Activated CD4-positive, alpha-beta T cell treated with anti-CD3 and anti-CD28 coated beads, Interleukin-2, amount 10 ng/mL, durations not matched to agents 7 days and 5 days (primary cell): ENCODE results near the gene CALHM1. TPM values are rescaled to one million over a fixed set of nuclear protein-coding genes. Genes with fewer than 3 reads are reported as not detected.
"Not testable (repeated sequence)": the region's sequence is repeated elsewhere in the genome, so short reads cannot be mapped to it uniquely, and the experiment has no call there.

Source experiments
- CTCF ChIA-PET: fragments of 350-600 bp; sonication (Branson Sonifier 250); formaldehyde crosslinking; loops from one replicate; lab custom pipeline; 2021; ENCODE audit warnings: antibody characterized with exemption; lab: Charles Lee
- POLR2A ChIA-PET: fragments of 350-600 bp; sonication (Branson Sonifier 250); formaldehyde crosslinking; loops from one replicate; lab custom pipeline; 2021; ENCODE audit warnings: antibody characterized with exemption; lab: Charles Lee
- DNase-seq: peaks from one replicate; pipeline ENCODE4 v3.0.0-alpha.2; 2020
- H3K27ac Mint-ChIP-seq: one replicate; pipeline ENCODE4 v1.8.0; 2021; ENCODE audit warnings: mild to moderate bottlenecking, moderate library complexity, mixed read lengths
- H3K27me3 Mint-ChIP-seq: one replicate; pipeline ENCODE4 v1.8.0; 2021; ENCODE audit warnings: mixed read lengths
- H3K36me3 Mint-ChIP-seq: one replicate; pipeline ENCODE4 v1.8.0; 2021; ENCODE audit warnings: low read depth, mixed read lengths
- H3K4me1 Mint-ChIP-seq: one replicate; pipeline ENCODE4 v1.8.0; 2021; ENCODE audit warnings: mixed read lengths
- H3K4me3 Mint-ChIP-seq: one replicate; pipeline ENCODE4 v1.8.0; 2021; ENCODE audit warnings: mild to moderate bottlenecking, moderate library complexity, mixed read lengths
- H3K9me3 Mint-ChIP-seq: one replicate; pipeline ENCODE4 v1.8.0; 2021; ENCODE audit warnings: mixed read lengths
- total RNA-seq, 2 experiments: library from RNA; stranded (reverse); gene quantifications; one replicate each; pipeline ENCODE4 v1.2.3, GENCODE V29; 2021

Gene CALHM1
- total RNA-seq, 2 experiments from 2014 or later = 0.12 to 0.21 TPM

GRCh38 chr10:103433858-103434257 is 24.8 kb downstream of the CALHM1 start:
- CTCF ChIA-PET = interaction anchor here (1.3 kb wide), 2 partner anchors 17 to 51 kb away, joined by 3 to 5 read pairs; no protein-coding TSS in a partner anchor
- Mint-ChIP-seq H3K4me3 (no peak overlapping the region), H3K9me3 (no peaks in the 10 kb centered on the region), H3K4me1 (peaks cover 40% of the 10 kb centered on the region), H3K36me3 (peaks cover 65% of the 10 kb centered on the region), H3K27ac (no peak overlapping the region), H3K27me3 (no peaks in the 10 kb centered on the region)
- POLR2A ChIA-PET = no interaction called here
- no peak for DNase-seq

DNA sequence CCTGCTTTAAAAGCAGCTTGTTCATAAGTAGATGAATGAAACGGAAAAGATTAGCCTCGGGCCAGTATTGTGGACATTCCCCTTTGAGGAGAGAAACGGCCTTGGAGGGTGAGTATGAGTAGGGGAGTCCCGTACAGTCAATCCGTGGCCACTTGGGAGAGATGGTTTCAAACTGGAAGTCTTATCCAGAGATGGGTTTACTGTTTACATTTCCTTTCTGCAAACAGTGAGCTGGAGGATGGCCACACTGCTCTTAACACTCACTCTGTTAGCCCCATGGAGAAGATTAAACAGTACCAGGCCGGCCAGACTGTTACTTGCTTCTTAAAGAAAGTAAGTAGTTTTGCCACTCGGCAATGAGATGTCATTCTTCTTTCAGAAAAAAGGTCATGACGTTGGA is 26.8 kb downstream of the CALHM1 start:
- Mint-ChIP-seq H3K27ac (no peak overlapping the region), H3K4me3 (no peak overlapping the region), H3K4me1 (peaks cover 58% of the 10 kb centered on the region), H3K36me3 (peaks cover 68% of the 10 kb centered on the region), H3K27me3 (no peaks in the 10 kb centered on the region), H3K9me3 (no peaks in the 10 kb centered on the region)
- POLR2A ChIA-PET = no interaction called here
- CTCF ChIA-PET = interaction anchor here (0.7 to 1.5 kb wide), 3 partner anchors 13 to 245 kb away, joined by 3 to 5 read pairs (median 3); no protein-coding TSS in a partner anchor
- DNase-seq = no peak

DNA sequence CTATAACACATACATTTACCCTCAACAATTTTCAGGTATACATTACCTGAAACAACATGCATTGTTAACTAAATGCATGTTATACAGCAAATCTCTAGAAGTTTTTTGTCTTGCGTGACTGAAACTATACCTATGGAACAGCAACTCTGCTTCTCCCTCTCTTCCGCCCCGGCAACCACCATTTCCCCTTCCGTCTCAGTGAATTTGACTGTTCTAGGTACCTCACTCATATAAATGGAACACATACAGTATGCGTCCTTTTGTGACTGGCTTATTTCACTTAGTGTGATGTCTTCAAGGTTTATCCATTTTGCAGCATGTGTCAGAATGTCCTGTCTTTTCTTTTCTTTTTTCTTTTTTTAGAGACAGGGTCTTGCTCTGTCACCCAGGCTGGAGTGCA is 29.1 kb downstream of the CALHM1 start:
- peak; percentile 48 for DNase-seq
- peaks cover 58% of the 10 kb centered on the region for H3K4me1 Mint-ChIP-seq

GRCh38 chr10:103428989-103429643 is 29.6 kb downstream of the CALHM1 start:
- Mint-ChIP-seq H3K27ac (peak overlapping the region; percentile 77), H3K9me3 (no peaks in the 10 kb centered on the region), H3K4me1 (peaks cover 58% of the 10 kb centered on the region), H3K4me3 (peak overlapping the region; percentile 19), H3K36me3 (peaks cover 68% of the 10 kb centered on the region), H3K27me3 (no peaks in the 10 kb centered on the region)
- ChIA-PET POLR2A (no interaction called here), CTCF (no interaction called here)
- no peak for DNase-seq

More for the DNA sequence above, 29.1 kb downstream of the CALHM1 start:
- Mint-ChIP-seq H3K9me3 (no peaks in the 10 kb centered on the region), H3K27ac (peak overlapping the region; percentile 77), H3K36me3 (peaks cover 64% of the 10 kb centered on the region), H3K27me3 (no peaks in the 10 kb centered on the region), H3K4me3 (peak overlapping the region; percentile 19)
- ChIA-PET CTCF (no interaction called here), POLR2A (no interaction called here)

GRCh38 chr10:103427866-103428265 is 30.8 kb downstream of the CALHM1 start:
- Mint-ChIP-seq H3K27me3 (no peaks in the 10 kb centered on the region), H3K27ac (no peak overlapping the region), H3K4me3 (no peak overlapping the region), H3K9me3 (no peaks in the 10 kb centered on the region), H3K4me1 (peaks cover 58% of the 10 kb centered on the region), H3K36me3 (peaks cover 70% of the 10 kb centered on the region)
- CTCF ChIA-PET = interaction anchor here (1.0 to 1.2 kb wide), 2 partner anchors 9 to 12 kb away, joined by 4 to 5 read pairs; no protein-coding TSS in a partner anchor
- POLR2A ChIA-PET = no interaction called here
- DNase-seq = no peak

GRCh38 chr10:103423748-103424147 is 35.0 kb downstream of the CALHM1 start:
- H3K27ac Mint-ChIP-seq = no peak overlapping the region
- H3K9me3 Mint-ChIP-seq = no peaks in the 10 kb centered on the region
- POLR2A ChIA-PET = no interaction called here
- no peak overlapping the region for H3K4me3 Mint-ChIP-seq
- CTCF ChIA-PET = interaction anchor here (0.7 to 2.8 kb wide), 5 partner anchors 13 to 62 kb away, joined by 3 to 7 read pairs (median 4); partner anchors contain the start of genes ATP5MK and PDCD11
- peaks cover 21% of the 10 kb centered on the region for H3K4me1 Mint-ChIP-seq
- H3K36me3 Mint-ChIP-seq = peaks cover 63% of the 10 kb centered on the region
- no peak for DNase-seq
- H3K27me3 Mint-ChIP-seq = no peaks in the 10 kb centered on the region

DNA sequence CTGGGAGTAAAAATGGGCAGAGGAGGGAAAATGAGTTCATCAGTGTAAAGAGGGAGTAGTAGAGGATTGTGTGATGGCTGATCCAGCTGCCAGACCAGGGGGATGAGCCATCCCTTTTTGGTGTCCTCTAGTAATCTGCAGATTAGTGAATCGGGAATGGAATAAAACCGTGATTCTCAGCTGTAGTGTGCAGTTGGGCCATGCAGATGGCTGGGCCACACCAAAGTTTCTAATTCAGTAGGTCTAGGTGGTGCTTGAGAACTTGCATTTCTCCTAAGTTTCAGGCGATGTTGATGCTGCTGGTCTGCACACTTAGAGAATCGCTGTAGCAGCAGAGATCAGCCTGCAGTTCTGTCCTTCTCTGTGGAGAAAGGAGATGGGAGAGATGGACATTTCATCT is 39.6 kb downstream of the CALHM1 start:
- ChIA-PET CTCF (interaction anchor here (0.7 to 4.6 kb wide), 7 partner anchors 30 to 584 kb away, joined by 3 to 40 read pairs (median 3); no protein-coding TSS in a partner anchor), POLR2A (no interaction called here)
- no peak overlapping the region for H3K4me3 Mint-ChIP-seq
- DNase-seq = no peak
- H3K36me3 Mint-ChIP-seq = peaks cover 72% of the 10 kb centered on the region
- H3K27me3 Mint-ChIP-seq = no peaks in the 10 kb centered on the region
- no peak overlapping the region for H3K27ac Mint-ChIP-seq
- no peaks in the 10 kb centered on the region for H3K9me3 Mint-ChIP-seq
- peaks cover 5% of the 10 kb centered on the region for H3K4me1 Mint-ChIP-seq

GRCh38 chr10:103417601-103418000 is 41.1 kb downstream of the CALHM1 start:
- ChIA-PET CTCF (interaction anchor here (0.6 to 4.6 kb wide), 11 partner anchors 10 to 84 kb away, joined by 3 to 40 read pairs (median 5); partner anchors contain the start of gene CALHM3), POLR2A (no interaction called here)
- Mint-ChIP-seq H3K4me1 (peaks cover 5% of the 10 kb centered on the region), H3K4me3 (no peak overlapping the region), H3K36me3 (peaks cover 71% of the 10 kb centered on the region), H3K27me3 (no peaks in the 10 kb centered on the region), H3K27ac (no peak overlapping the region), H3K9me3 (no peaks in the 10 kb centered on the region)
- DNase-seq = no peak

DNA sequence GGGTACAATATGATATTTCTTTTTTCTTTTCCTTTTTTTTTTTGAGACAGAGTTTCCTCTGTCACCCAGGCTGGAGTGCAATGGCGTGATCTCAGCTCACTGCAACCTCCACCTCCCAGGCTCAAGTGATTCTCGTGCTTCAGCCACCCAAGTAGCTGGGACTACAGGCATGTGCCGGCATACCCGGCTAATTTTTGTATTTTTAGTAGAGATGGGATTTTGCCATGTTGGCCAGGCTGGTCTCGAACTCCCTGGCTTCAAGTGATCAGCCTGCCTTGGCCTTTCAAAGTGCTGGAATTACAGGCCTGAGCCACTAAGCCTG is 41.6 kb downstream of the CALHM1 start:
- H3K27ac Mint-ChIP-seq, H3K4me1 Mint-ChIP-seq, H3K9me3 Mint-ChIP-seq, H3K27me3 Mint-ChIP-seq, H3K4me3 Mint-ChIP-seq, DNase-seq, POLR2A ChIA-PET: not testable (repeated sequence)
- CTCF ChIA-PET = interaction anchor here (0.6 to 4.6 kb wide), 11 partner anchors 10 to 85 kb away, joined by 3 to 40 read pairs (median 5); partner anchors contain the start of gene CALHM3
- H3K36me3 Mint-ChIP-seq = peaks cover 66% of the 10 kb centered on the region

DNA sequence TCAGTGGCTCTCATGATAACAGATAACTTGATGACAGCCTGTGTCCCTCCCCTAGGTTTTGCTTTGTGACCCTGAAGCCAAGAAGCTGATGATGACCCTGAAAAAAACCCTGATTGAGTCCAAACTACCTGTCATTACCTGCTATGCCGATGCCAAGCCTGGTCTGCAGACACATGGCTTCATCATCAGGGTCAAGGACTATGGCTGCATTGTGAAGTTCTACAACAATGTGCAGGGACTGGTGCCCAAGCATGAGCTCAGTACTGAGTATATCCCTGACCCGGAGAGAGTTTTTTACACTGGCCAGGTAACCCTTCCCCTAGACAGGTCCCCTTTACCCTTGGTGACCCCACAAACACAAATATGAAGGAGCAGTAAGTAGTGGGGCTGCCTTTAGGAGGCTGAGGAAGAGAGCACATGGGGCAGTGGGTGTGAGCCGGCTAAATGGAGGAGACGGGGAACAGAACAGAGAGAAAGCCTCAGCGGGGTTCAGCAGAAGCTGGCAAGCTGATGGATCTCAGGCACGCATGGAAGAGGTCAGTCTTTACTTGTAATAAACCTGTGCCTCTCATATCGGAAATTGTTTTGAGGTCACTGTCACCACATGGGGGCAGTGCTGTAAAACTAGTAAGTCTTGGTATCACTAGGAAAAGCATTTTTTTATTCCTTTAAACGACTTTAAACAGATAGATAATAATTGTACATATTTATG is 42.1 kb downstream of the CALHM1 start:
- H3K36me3 Mint-ChIP-seq = peaks cover 66% of the 10 kb centered on the region

GRCh38 chr10:103415581-103415980 is 43.1 kb downstream of the CALHM1 start:
- Mint-ChIP-seq H3K4me3 (no peak overlapping the region), H3K9me3 (no peaks in the 10 kb centered on the region), H3K27ac (no peak overlapping the region), H3K27me3 (no peaks in the 10 kb centered on the region), H3K4me1 (peaks cover 5% of the 10 kb centered on the region), H3K36me3 (peaks cover 61% of the 10 kb centered on the region)
- ChIA-PET POLR2A (no interaction called here), CTCF (interaction anchor here (0.8 to 4.6 kb wide), 8 partner anchors 8 to 76 kb away, joined by 3 to 40 read pairs (median 6); no protein-coding TSS in a partner anchor)
- no peak for DNase-seq

More for the DNA sequence above, 42.1 kb downstream of the CALHM1 start:
- H3K27me3 Mint-ChIP-seq = no peaks in the 10 kb centered on the region
- ChIA-PET CTCF (interaction anchor here (0.7 to 4.6 kb wide), 17 partner anchors 9 to 75 kb away, joined by 3 to 40 read pairs (median 5); partner anchors contain the start of gene CALHM3), POLR2A (no interaction called here)
- H3K9me3 Mint-ChIP-seq = no peaks in the 10 kb centered on the region
- no peak overlapping the region for H3K27ac Mint-ChIP-seq
- H3K4me1 Mint-ChIP-seq = peaks cover 5% of the 10 kb centered on the region
- H3K4me3 Mint-ChIP-seq = no peak overlapping the region
- DNase-seq = peak; percentile 83

DNA sequence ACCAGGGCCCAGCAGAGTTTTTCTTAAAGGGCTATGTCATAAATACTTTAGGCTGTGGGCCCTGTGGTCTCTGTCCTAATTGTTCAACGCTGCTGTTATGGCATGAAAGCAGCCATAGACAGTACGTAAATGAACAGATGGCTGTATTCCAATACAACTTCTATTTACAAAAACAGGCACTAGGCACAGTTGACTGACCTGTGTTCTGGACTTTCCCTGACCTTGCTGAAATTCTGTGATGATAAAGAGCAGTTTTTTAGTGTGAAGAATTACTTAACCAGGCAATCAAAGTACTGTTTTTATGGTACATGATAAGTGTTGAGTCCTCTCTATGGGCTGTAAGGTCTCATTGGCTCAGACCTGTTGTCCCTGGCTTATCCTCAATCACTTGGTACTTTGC is 45.1 kb downstream of the CALHM1 start:
- DNase-seq = no peak
- Mint-ChIP-seq H3K36me3 (peaks cover 63% of the 10 kb centered on the region), H3K27ac (no peak overlapping the region), H3K4me1 (peaks cover 5% of the 10 kb centered on the region), H3K4me3 (no peak overlapping the region), H3K9me3 (no peaks in the 10 kb centered on the region), H3K27me3 (no peaks in the 10 kb centered on the region)
- CTCF ChIA-PET = interaction anchor here (1.0 to 1.5 kb wide), 3 partner anchors 19 to 79 kb away, joined by 3 to 4 read pairs (median 3); no protein-coding TSS in a partner anchor
- POLR2A ChIA-PET = no interaction called here
